Skeletal muscle tissue (tissue), 4 donors: Measurements from ENCODE around the gene MKRN2. TPM values are rescaled to one million over a fixed set of nuclear protein-coding genes. Genes with fewer than 3 reads are reported as not detected.
A peak's percentile ranks its signal among the peaks of the same experiment; 100 is the strongest.

Source experiments
- H3K27ac ChIP-seq: one replicate; pipeline ENCODE4 v1.7.0; 2013; ENCODE audit warnings: mild to moderate bottlenecking, low read depth, low read length, inconsistent platforms
- H3K27me3 ChIP-seq, 3 donors: one replicate each; pipeline ENCODE4 v1.7.0; 2013; ENCODE audit warnings: low read length in 3 of 3; ENCODE audit not compliant: control insufficient read depth in 3 of 3, insufficient read depth in 3 of 3
- H3K36me3 ChIP-seq, 3 donors: one replicate each; pipeline ENCODE4 v1.7.0; 2013; ENCODE audit warnings: low read length in 3 of 3; ENCODE audit not compliant: control insufficient read depth in 3 of 3, insufficient read depth in 3 of 3
- H3K4me1 ChIP-seq, 3 donors: one replicate each; pipeline ENCODE4 v1.7.0; 2013; ENCODE audit warnings: low read length in 3 of 3, mild to moderate bottlenecking in 3 of 3; ENCODE audit not compliant: control insufficient read depth in 3 of 3, insufficient read depth in 3 of 3
- H3K4me3 ChIP-seq, 3 donors: one replicate each; pipeline ENCODE4 v1.7.0; 2013; ENCODE audit warnings: low read length in 3 of 3
- H3K9ac ChIP-seq, 3 donors: one replicate each; pipeline ENCODE4 v1.7.0; 2013; ENCODE audit warnings: low read length in 3 of 3, mild to moderate bottlenecking in 3 of 3, moderate library complexity in 2 of 3, low read depth in 1 of 3
- H3K9me3 ChIP-seq, 3 donors: one replicate each; pipeline ENCODE4 v1.7.0; 2013; ENCODE audit warnings: low read length in 3 of 3; ENCODE audit not compliant: control insufficient read depth in 3 of 3
- total RNA-seq: library from RNA; depleted of rRNA; stranded (reverse); fragments of >200 nt; gene quantifications from one replicate; pipeline ENCODE4 v1.2.3, GENCODE V29; 2014
- donor health status: Osteomylitis.

MKRN2 gene
- 26.6 TPM for total RNA-seq

- Histone ChIP-seq H3K27ac (peak within 1 kb of the TSS; percentile 96), H3K4me1 (peaks cover 28 to 49% (median 42%) of the 10 kb centered on the region in 3 donors), H3K4me3 (peak within 1 kb of the TSS; percentile 88 to 94 (median 88)), H3K9ac (peak within 1 kb of the TSS; percentile 89 to 96 (median 95)), H3K9me3 (no peaks in the 10 kb centered on the region), H3K27me3 (peaks cover 5 to 11% (median 8%) of the 10 kb centered on the region in 3 donors), H3K36me3 (no peaks in the 10 kb centered on the region)
These were observed at the start of gene MKRN2 for GRCh38 chr3:12556690-12557472. TSS of gene MKRN2 (plus strand) at chr3:12557087. CDS start at chr3:12557151, 64 bp downstream.

- Histone ChIP-seq H3K4me1 (peaks cover 5 to 12% (median 11%) of the 10 kb centered on the region in 3 donors), H3K36me3 (peaks cover 18 to 29% (median 22%) of the 10 kb centered on the region in 3 donors), H3K27me3 (no peaks in the 10 kb centered on the region), H3K9ac (no peak overlapping the region), H3K9me3 (no peaks in the 10 kb centered on the region), H3K27ac (no peak overlapping the region), H3K4me3 (no peak overlapping the region)
These were observed 49.2 kb upstream of the MKRN2 start for GRCh38 chr3:12507591-12508281.

- H3K4me1 ChIP-seq = peaks cover 5 to 12% (median 11%) of the 10 kb centered on the region in 3 donors
- no peak overlapping the region for H3K27ac ChIP-seq
- H3K4me3 ChIP-seq = no peak overlapping the region
- no peaks in the 10 kb centered on the region for H3K9me3 ChIP-seq
- no peaks in the 10 kb centered on the region for H3K27me3 ChIP-seq
- peaks cover 17 to 26% (median 18%) of the 10 kb centered on the region in 3 donors for H3K36me3 ChIP-seq
- H3K9ac ChIP-seq = no peak overlapping the region
These were observed 48.6 kb upstream of the MKRN2 start for GRCh38 chr3:12508291-12508700.

DNA sequence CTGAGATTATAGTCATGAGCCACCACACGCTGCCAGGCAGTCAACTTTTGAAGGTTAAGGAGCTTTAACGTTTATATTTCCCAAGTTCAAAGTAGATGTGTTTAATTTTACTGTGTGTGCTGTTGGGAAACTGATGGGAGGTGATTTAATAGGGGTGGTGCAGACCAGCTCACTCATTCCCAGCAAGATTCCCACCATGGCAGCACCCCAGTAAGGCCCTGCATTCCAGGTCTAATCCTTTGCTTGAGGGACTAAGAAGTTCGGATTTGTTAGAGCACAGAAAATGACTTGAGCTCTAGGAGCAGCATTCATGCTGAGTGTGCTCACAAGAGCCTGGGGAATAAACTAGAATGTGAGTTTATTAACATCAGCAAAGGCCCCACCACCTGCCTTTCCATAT, 47.4 kb upstream of the MKRN2 start:
- no peak overlapping the region for H3K4me3 ChIP-seq
- H3K4me1 ChIP-seq = peaks cover 11 to 18% (median 16%) of the 10 kb centered on the region in 3 donors
- no peak overlapping the region for H3K27ac ChIP-seq
- H3K27me3 ChIP-seq = no peaks in the 10 kb centered on the region
- peaks cover 7 to 15% (median 7%) of the 10 kb centered on the region in 3 donors for H3K36me3 ChIP-seq
- peak overlapping the region in 1 of 3 donors; percentile 37 for H3K9ac ChIP-seq
- H3K9me3 ChIP-seq = no peaks in the 10 kb centered on the region

DNA sequence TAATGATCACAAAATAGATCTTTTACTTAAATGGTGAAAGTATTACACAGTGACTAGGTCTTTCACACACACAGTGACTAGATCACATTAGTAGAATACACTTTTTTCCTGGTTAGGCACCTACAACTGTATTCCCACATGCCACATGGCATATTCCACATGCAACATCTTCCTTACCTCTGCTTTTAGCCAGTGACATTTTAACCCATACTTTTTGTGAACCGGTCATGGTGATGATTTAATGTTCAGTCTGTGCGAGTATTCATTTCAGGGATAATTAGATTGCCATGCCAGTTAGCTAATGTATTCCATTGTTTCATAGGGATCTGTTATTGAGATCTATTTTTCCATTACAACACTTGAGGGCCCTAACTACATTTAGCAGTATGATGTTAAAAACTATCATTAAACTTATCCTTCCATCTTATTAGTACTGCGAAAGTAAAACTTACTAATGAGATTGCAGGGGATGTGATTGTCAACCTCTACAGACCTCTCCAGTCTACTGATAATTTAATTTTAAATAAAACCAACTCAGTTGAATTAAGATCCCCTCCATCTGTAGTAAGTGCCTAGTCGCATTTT, 44.3 kb upstream of the MKRN2 start:
- Histone ChIP-seq H3K36me3 (peaks cover 0 to 13% (median 2%) of the 10 kb centered on the region in 3 donors), H3K4me1 (peaks cover 10 to 15% (median 12%) of the 10 kb centered on the region in 3 donors), H3K27me3 (no peaks in the 10 kb centered on the region), H3K4me3 (no peak overlapping the region), H3K9me3 (no peaks in the 10 kb centered on the region), H3K9ac (no peak overlapping the region), H3K27ac (no peak overlapping the region)

DNA sequence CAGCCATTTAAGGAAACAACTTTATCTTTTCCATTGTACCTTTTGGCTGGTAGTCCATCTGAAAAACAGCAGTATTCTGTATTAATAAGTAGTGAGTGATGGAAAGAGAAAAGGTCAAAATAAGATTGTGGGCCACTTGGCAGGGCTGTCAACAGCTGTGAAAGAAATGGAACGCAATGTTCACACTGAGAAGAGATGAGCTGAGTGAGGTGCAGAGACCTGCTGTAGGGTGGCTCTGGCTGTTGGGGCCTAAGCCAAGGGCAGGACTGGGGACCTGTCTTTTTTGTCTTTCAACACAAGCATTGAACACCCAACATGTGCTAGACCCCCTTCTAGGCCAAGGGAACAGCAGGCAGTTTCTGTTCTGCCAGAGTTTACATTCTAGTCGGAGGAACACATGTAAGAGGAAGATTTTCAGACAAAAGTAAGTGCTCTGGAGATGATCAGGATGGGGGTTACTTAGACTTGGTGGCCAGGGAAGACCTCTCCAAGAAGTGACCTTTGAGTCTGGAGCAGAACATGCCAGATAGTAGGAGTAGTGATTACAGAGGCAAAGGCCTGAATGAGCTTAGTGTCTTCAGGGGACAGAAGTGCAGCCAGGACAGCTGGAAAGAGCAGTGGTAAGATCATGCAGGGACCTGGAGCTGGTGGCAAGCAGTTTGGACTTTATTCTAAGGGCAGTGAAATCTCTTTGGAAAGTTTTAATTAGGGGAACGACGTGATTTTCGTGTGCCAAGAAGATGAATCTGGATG, 43.0 kb upstream of the MKRN2 start:
- peaks cover 4 to 7% (median 6%) of the 10 kb centered on the region in 3 donors for H3K4me1 ChIP-seq
- H3K27ac ChIP-seq = no peak overlapping the region
- no peaks in the 10 kb centered on the region for H3K27me3 ChIP-seq

GRCh38 chr3:12515631-12516030, 41.3 kb upstream of the MKRN2 start:
- H3K4me1 ChIP-seq = peaks cover 4 to 7% (median 6%) of the 10 kb centered on the region in 3 donors
- no peak overlapping the region for H3K27ac ChIP-seq
- H3K4me3 ChIP-seq = no peak overlapping the region
- H3K9me3 ChIP-seq = no peaks in the 10 kb centered on the region
- H3K27me3 ChIP-seq = no peaks in the 10 kb centered on the region
- no peak overlapping the region for H3K9ac ChIP-seq
- H3K36me3 ChIP-seq = peaks cover 2 to 12% (median 6%) of the 10 kb centered on the region in 3 donors

More for the DNA sequence above, 43.0 kb upstream of the MKRN2 start:
- no peak overlapping the region for H3K9ac ChIP-seq
- H3K36me3 ChIP-seq = peaks cover 1 to 13% (median 5%) of the 10 kb centered on the region in 3 donors
- H3K4me3 ChIP-seq = no peak overlapping the region
- no peaks in the 10 kb centered on the region for H3K9me3 ChIP-seq

- Histone ChIP-seq H3K27me3 (no peaks in the 10 kb centered on the region), H3K27ac (no peak overlapping the region), H3K4me1 (peaks cover 4 to 7% (median 6%) of the 10 kb centered on the region in 3 donors), H3K9me3 (no peaks in the 10 kb centered on the region), H3K36me3 (peaks cover 5 to 18% (median 6%) of the 10 kb centered on the region in 3 donors), H3K9ac (no peak overlapping the region), H3K4me3 (no peak overlapping the region)
These were observed 40.0 kb upstream of the MKRN2 start for GRCh38 chr3:12516873-12517272.

DNA sequence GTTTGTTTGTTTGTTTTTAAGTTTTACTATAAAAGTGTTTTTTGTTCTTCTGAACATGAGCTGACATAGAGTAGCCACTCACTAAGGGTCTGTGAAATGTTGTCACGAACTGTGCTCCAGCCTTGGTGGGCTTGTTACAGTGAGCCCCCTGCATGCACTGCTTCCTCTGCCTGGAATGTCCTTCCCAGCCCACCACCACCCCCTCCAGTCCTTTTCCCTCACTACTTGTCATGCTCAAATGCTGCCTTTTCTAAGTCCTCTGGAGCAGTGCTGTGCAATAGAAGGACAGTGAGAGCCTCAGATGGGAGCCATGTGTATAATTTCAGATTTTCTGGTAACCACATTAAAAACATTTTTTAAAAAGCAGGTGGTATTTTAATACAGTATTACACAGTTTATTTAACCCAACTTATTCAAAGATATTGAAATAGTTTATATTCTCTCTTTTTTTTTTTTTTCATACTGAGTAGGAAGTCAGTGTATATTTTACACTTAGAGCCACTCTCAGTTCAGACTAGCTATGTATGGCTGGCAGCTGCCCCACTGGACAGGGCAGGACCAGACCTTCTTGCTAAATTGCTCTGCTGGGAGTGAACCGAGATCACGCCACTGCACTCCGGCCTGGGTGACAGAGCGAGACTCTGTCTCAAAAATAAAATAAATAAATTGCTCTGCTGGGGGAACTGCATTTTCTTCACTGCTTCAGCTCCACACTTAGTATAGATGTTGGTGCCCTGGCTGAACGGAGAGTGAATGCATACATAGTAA, 38.4 kb upstream of the MKRN2 start:
- Histone ChIP-seq H3K9ac (no peak overlapping the region), H3K9me3 (no peaks in the 10 kb centered on the region), H3K4me3 (no peak overlapping the region), H3K4me1 (peaks cover 11 to 21% (median 16%) of the 10 kb centered on the region in 3 donors), H3K36me3 (peaks cover 5 to 11% (median 6%) of the 10 kb centered on the region in 3 donors), H3K27me3 (no peaks in the 10 kb centered on the region), H3K27ac (no peak overlapping the region)
